Peyer's patch (tissue), 4 donors: ENCODE measurements around the gene SOD2.
"Not testable (repeated sequence)": the region's sequence is repeated elsewhere in the genome, so short reads cannot be mapped to it uniquely, and the experiment has no call there.

Source experiments
- POLR2A ChIP-seq, 2 donors: fragments of 450-650 bp; IDR thresholded peaks; one replicate each; pipeline ENCODE4 v1.5.1; 2017; ENCODE audit warnings: antibody characterized with exemption in 2 of 2, mild to moderate bottlenecking in 2 of 2, moderate library complexity in 2 of 2
- TF ChIP-seq, protein P1 (sequence below), 6 experiments: fragments of 450-650 bp in 4 of 6; fragments of 200-600 bp in 2 of 6; sonication (generic) in 1 of 6; IDR thresholded peaks; one replicate each; pipeline ENCODE4 v1.5.1; 2017 to 2019; ENCODE audit warnings: antibody characterized with exemption in 6 of 6, mild to moderate bottlenecking in 3 of 6, moderate library complexity in 1 of 6

DNA sequence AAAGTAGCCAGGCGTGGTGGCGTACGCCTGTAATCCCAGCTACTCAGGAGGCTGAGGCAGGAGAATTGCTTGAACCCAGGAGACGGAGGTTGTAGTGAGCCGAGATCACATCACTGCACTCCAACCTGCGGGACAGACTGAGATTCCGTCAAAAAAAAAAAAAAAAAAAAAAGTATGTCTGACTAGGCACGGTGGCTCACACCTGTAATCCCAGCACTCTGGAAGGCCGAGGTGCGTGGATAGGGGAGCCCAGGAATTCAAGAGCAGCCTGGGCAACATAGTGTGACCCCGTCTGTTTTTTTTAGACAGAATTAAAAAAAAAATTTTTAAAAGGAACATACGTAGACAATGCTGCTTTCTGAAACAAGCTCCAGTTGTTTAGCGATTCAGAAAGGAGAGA is 2.9 kb downstream of the SOD2 start:
- TF ChIP-seq, protein P1, sequence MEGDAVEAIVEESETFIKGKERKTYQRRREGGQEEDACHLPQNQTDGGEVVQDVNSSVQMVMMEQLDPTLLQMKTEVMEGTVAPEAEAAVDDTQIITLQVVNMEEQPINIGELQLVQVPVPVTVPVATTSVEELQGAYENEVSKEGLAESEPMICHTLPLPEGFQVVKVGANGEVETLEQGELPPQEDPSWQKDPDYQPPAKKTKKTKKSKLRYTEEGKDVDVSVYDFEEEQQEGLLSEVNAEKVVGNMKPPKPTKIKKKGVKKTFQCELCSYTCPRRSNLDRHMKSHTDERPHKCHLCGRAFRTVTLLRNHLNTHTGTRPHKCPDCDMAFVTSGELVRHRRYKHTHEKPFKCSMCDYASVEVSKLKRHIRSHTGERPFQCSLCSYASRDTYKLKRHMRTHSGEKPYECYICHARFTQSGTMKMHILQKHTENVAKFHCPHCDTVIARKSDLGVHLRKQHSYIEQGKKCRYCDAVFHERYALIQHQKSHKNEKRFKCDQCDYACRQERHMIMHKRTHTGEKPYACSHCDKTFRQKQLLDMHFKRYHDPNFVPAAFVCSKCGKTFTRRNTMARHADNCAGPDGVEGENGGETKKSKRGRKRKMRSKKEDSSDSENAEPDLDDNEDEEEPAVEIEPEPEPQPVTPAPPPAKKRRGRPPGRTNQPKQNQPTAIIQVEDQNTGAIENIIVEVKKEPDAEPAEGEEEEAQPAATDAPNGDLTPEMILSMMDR (IDR thresholded peaks at IDR 0.05) = not testable (repeated sequence)
- not testable (repeated sequence) for TF ChIP-seq POLR2A (IDR thresholded peaks at IDR 0.05)
